Heart left ventricle (tissue), 16 donors: ENCODE measurements around the gene KRTAP4-7. TPM values are rescaled to one million over a fixed set of nuclear protein-coding genes. Genes with fewer than 3 reads are reported as not detected.
"Not testable (repeated sequence)": the region's sequence is repeated elsewhere in the genome, so short reads cannot be mapped to it uniquely, and the experiment has no call there.

Experiments used
- ATAC-seq, 4 donors: fragments of 200-7000 bp; cut with Tn5 transposase; one replicate each; pipeline ENCODE4 v1.9.1; 2020 to 2022; ENCODE audit warnings: moderate library complexity in 4 of 4, mild to moderate bottlenecking in 3 of 4, moderate number of reproducible peaks in 1 of 4
- DNase-seq, 5 donors: peaks; one replicate each; pipeline ENCODE4 v3.0.0-alpha.2; 2020
- H3K27ac ChIP-seq, 12 donors: fragments of 200-600 bp; sonication (generic) in 4 of 12; one replicate each; pipeline versions ENCODE4 v1.5.0 to v1.8.0; 2016 to 2022; ENCODE audit warnings: mild to moderate bottlenecking in 2 of 12
- H3K27me3 ChIP-seq, 9 donors: fragments of 200-600 bp; sonication (generic) in 2 of 9; one replicate each; pipeline versions ENCODE4 v1.5.1 to v1.8.0; 2016 to 2022; ENCODE audit warnings: mild to moderate bottlenecking in 3 of 9
- H3K36me3 ChIP-seq, 9 donors: fragments of 200-600 bp; sonication (generic) in 2 of 9; one replicate each; pipeline versions ENCODE4 v1.5.0 to v1.8.0; 2018 to 2022; ENCODE audit warnings: mild to moderate bottlenecking in 2 of 9
- H3K4me1 ChIP-seq, 12 donors: fragments of 200-600 bp; sonication (generic) in 4 of 12; one replicate each; pipeline versions ENCODE4 v1.5.0 to v1.8.0; 2016 to 2022; ENCODE audit warnings: mild to moderate bottlenecking in 3 of 12
- H3K4me3 ChIP-seq, 12 donors: fragments of 200-600 bp; sonication (generic) in 4 of 12; one replicate each; pipeline versions ENCODE4 v1.5.0 to v1.8.0; 2017 to 2022; ENCODE audit warnings: mild to moderate bottlenecking in 9 of 12, moderate library complexity in 4 of 12
- H3K9me3 ChIP-seq, 12 donors: fragments of 200-600 bp; sonication (generic) in 4 of 12; one replicate each; pipeline versions ENCODE4 v1.5.0 to v1.8.0; 2016 to 2022; ENCODE audit warnings: mild to moderate bottlenecking in 1 of 12
- POLR2A ChIP-seq, 2 donors: fragments of 450-650 bp; IDR thresholded peaks; one replicate each; pipeline ENCODE4 v1.6.1; 2017; ENCODE audit warnings: antibody characterized with exemption in 2 of 2, mild to moderate bottlenecking in 2 of 2, moderate library complexity in 2 of 2
- WGBS, 4 donors: extraction: QIAGEN DNeasy Blood & Tissue Kit in 2 of 4; methylation state at CpG; one replicate each; pipeline versions ENCODE4 v1.1.5 to v1.1.7; 2013 to 2018; 5-methylcytosine and 5-hydroxymethylcytosine counted together
- intact Hi-C, 10 donors: fragments of 100-400 bp; cut with DNase I; formaldehyde crosslinking; loops; one replicate each; pipeline versions ENCODE4 v1.11.1 to v1.14.2; 2022
- polyA plus RNA-seq, 2 donors: library from polyadenylated mRNA; stranded (reverse); fragments of 200-250 nt; gene quantifications; one replicate each; pipeline ENCODE4 v1.2.3, GENCODE V29; 2013
- total RNA-seq, 9 donors: library from RNA; depleted of rRNA in 2 of 9; stranded (reverse); fragments of >200 nt in 2 of 9; fragmentation: NEBNext Ultra II Directional in 3 of 9; extraction: Animal tissue kit (Norgen Biotek cat#: 25700) in 3 of 9; gene quantifications; one replicate each; pipeline versions ENCODE4 v1.1.0 to v1.2.4, GENCODE V29; 2016 to 2023
- TF ChIP-seq, protein P1 (sequence below), 12 donors: fragments of 200-600 bp; sonication (generic) in 4 of 12; IDR thresholded peaks; one replicate each; pipeline versions ENCODE4 v1.5.0 to v1.8.0; 2018 to 2022; ENCODE audit warnings: antibody characterized with exemption in 12 of 12, mild to moderate bottlenecking in 5 of 12
- donor health status: ischemic (EF 13 %, LVEDD 7.1; RV severe dilation, severe dysfunction).
- donor health status: healthy with polysubstance abuse.
- donor health status: DM: no; HTN: yes; CAD: no.
- donor health status: DM: no; HTN: no; CAD: no.
- donor health status: ischemic (EF 25% LVEDD 6.9; RV normal size, moderate dysfunction).
- donor health status: ischemic (EF 25% LVEDD 5.7; RV mildly dilated, moderate dysfunction).
- donor health status: healthy.
- donor health status: DM: yes; HTN: yes; CAD: no.
- donor health status: ischemic (EF 35%, LVEDD 5.7; RV mildly dilated, moderate dysfunction).
- donor health status: nonischemic (EF 11% LVEDD 7.7; RV severe dilation, severe dysfunction).
- donor health status: DM: yes; HTN: yes; CAD: no.
- donor health status: PGD.
- donor health status: ischemic (EF 29% LVEDD 5.4; RV normal size, mild dysfunction).
- donor health status: nonischemic (EF 23%, LVEDD 6.1; RV moderate dilation, normal function).

KRTAP4-7 gene
- total and polyA plus RNA-seq, 11 donors: not detected

- intact Hi-C loops: no loop called here
- H3K36me3 ChIP-seq: no peaks in the 10 kb centered on the region
- WGBS, 4 donors: 57 to 69% (median 65%) methylated on average over 4 of the region's 4 CpGs
Measured at GRCh38 chr17:41098042-41098441, 14.1 kb downstream of the KRTAP4-7 start, which contains the start of gene KRTAP4-8. Gene KRTAP4-8 (minus strand): TSS chr17:41098142. CDS start chr17:41098084, 58 bp downstream.

GRCh38 chr17:41098481-41098880, 14.5 kb downstream of the KRTAP4-7 start:
- TF ChIP-seq, protein P1, sequence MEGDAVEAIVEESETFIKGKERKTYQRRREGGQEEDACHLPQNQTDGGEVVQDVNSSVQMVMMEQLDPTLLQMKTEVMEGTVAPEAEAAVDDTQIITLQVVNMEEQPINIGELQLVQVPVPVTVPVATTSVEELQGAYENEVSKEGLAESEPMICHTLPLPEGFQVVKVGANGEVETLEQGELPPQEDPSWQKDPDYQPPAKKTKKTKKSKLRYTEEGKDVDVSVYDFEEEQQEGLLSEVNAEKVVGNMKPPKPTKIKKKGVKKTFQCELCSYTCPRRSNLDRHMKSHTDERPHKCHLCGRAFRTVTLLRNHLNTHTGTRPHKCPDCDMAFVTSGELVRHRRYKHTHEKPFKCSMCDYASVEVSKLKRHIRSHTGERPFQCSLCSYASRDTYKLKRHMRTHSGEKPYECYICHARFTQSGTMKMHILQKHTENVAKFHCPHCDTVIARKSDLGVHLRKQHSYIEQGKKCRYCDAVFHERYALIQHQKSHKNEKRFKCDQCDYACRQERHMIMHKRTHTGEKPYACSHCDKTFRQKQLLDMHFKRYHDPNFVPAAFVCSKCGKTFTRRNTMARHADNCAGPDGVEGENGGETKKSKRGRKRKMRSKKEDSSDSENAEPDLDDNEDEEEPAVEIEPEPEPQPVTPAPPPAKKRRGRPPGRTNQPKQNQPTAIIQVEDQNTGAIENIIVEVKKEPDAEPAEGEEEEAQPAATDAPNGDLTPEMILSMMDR (IDR thresholded peaks at IDR 0.05): no peak
- no peak for TF ChIP-seq POLR2A (IDR thresholded peaks at IDR 0.05)
- DNase-seq (no peak), ATAC-seq (no peak)
- intact Hi-C loops: no loop called here
- WGBS, 4 donors: 77 to 84% (median 78%) methylated on average over 6 of the region's 6 CpGs
- no peak overlapping the region for H3K27ac ChIP-seq
- H3K36me3 ChIP-seq: no peaks in the 10 kb centered on the region
- H3K9me3 ChIP-seq: no peaks in the 10 kb centered on the region
- no peak overlapping the region for H3K4me3 ChIP-seq
- no peaks in the 10 kb centered on the region for H3K4me1 ChIP-seq
- H3K27me3 ChIP-seq: peaks cover 0 to 11% (median 3%) of the 10 kb centered on the region in 9 donors

More at GRCh38 chr17:41098042-41098441, 14.1 kb downstream of the KRTAP4-7 start, which contains the start of gene KRTAP4-8:
- H3K4me3 ChIP-seq: no peak within 1 kb of the TSS
- H3K27me3 ChIP-seq: peaks cover 0 to 11% (median 3%) of the 10 kb centered on the region in 9 donors
- no peak for TF ChIP-seq POLR2A (IDR thresholded peaks at IDR 0.05)
- TF ChIP-seq, protein P1 (IDR thresholded peaks at IDR 0.05): no peak
- peaks cover 0 to 2% (median 0%) of the 10 kb centered on the region in 12 donors for H3K9me3 ChIP-seq
- no peak within 1 kb of the TSS for H3K27ac ChIP-seq
- ATAC-seq (no peak), DNase-seq (no peak)
- no peaks in the 10 kb centered on the region for H3K4me1 ChIP-seq

DNA sequence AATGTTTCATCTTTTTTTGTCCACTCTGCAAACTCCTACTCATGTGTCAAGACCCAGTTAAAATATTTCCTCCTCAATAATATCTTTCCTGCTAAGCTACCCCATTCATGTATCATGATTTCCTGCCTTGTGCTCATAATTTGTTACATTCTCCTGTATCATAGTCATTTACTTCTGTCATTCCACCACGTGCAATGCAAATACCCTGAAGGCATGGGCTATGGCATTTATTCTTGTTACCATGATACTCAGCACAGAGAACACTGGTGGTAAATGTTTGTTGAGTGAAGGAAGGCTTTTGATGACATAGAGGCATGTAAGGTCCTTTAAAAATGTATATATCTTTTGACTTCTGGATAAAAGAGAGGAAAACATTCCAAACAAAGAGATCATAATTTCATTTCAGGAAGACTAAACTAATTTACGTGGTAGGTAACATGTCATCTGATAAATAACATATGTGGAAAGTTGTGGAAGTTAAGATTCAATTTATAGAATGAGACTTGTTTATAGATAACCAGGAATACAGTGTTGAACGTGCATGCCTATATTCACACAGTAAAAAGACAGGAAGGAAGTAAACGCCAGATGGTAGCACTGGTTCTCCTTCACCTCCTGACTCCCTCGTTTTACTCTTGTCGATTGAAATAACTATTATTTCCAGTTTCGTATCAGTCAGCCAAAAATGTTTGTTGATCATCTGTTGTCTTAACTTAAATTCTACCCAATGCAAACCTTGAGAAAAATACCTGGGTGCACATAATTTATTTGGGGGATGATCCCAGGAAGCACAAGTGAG, 15.9 kb downstream of the KRTAP4-7 start:
- H3K9me3 ChIP-seq, DNase-seq, H3K4me3 ChIP-seq, H3K4me1 ChIP-seq, intact Hi-C loops, ATAC-seq, H3K27ac ChIP-seq, H3K36me3 ChIP-seq: not testable (repeated sequence)
- WGBS, 4 donors: 50 to 61% (median 56%) methylated on average over 7 of the region's 7 CpGs
- peaks cover 0 to 11% (median 3%) of the 10 kb centered on the region in 9 donors for H3K27me3 ChIP-seq

DNA sequence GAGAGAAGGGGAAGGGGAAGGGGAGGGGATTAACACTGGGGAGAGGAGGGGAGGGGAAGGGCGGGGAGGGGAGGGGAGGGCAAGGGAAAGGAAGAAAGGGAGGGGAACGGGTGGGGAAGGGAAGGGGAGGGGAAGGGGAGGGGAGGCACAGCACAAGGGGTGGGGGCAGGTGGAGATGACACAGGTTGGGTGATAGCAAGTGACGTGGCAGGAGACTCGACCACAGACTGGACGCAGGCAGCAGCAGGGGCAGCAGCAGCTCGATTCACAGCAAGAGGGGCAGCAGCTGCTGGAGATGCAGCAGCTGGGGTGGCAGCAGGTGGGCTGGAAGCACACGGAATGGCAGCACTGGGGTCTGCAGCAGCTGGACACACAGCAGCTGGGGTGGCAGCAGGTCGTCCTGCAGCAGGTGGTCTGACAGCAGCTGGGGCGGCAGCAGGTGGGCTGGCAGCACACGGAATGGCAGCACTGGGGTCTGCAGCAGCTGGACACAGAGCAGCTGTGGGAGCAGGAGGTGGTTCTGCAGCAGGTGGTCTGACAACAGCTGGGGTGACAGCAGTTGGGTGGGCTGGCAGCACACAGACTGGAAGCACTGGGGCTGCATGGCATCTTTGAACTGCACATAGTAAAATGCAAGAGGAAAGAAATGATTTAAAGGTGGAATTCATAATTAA, 17.8 kb downstream of the KRTAP4-7 start, which contains the start of gene KRTAP4-16:
TSS of gene KRTAP4-16 (minus strand) at position 624 of the 674 bp plus-strand sequence. CDS start at position 624, 0 bp downstream.
- no peak within 1 kb of the TSS for H3K4me3 ChIP-seq
- H3K27me3 ChIP-seq: peaks cover 0 to 14% (median 3%) of the 10 kb centered on the region in 9 donors
- 37 to 44% (median 42%) methylated on average over 10 of the region's 10 CpGs for WGBS, 4 donors
- no peaks in the 10 kb centered on the region for H3K9me3 ChIP-seq
- intact Hi-C loops: no loop called here
- no peak for ATAC-seq
- no peak for DNase-seq
- H3K4me1 ChIP-seq: no peaks in the 10 kb centered on the region
- no peak within 1 kb of the TSS for H3K27ac ChIP-seq
- H3K36me3 ChIP-seq: no peaks in the 10 kb centered on the region
- TF ChIP-seq POLR2A (IDR thresholded peaks at IDR 0.05): no peak
- TF ChIP-seq, protein P1 (IDR thresholded peaks at IDR 0.05): no peak
